Upper lobe of right lung (tissue), 1 donor: ENCODE results near the gene SHPK. TPM values are rescaled to one million over a fixed set of nuclear protein-coding genes. Genes with fewer than 3 reads are reported as not detected.
A peak's percentile ranks its signal among the peaks of the same experiment; 100 is the strongest.

Experiments
- ATAC-seq: fragments of 200-7000 bp; cut with Tn5 transposase; one replicate; pipeline ENCODE4 v1.9.1; 2020; ENCODE audit warnings: mild to moderate bottlenecking, moderate library complexity
- DNase-seq: peaks from one replicate; pipeline ENCODE4 v3.0.0-alpha.2; 2020
- H3K27ac ChIP-seq: fragments of 200-600 bp; one replicate; pipeline ENCODE4 v1.8.0; 2022
- H3K27me3 ChIP-seq: fragments of 200-600 bp; one replicate; pipeline ENCODE4 v1.8.0; 2022; ENCODE audit warnings: mild to moderate bottlenecking
- H3K36me3 ChIP-seq: fragments of 200-600 bp; one replicate; pipeline ENCODE4 v1.8.0; 2022
- H3K4me1 ChIP-seq: fragments of 200-600 bp; one replicate; pipeline ENCODE4 v1.8.0; 2022
- H3K4me3 ChIP-seq: fragments of 200-600 bp; one replicate; pipeline ENCODE4 v1.8.0; 2022; ENCODE audit warnings: mild to moderate bottlenecking
- H3K9me3 ChIP-seq: fragments of 200-600 bp; one replicate; pipeline ENCODE4 v1.8.0; 2022
- CTCF ChIP-seq: fragments of 200-600 bp; IDR thresholded peaks from one replicate; pipeline ENCODE4 v1.8.0; 2022; ENCODE audit warnings: antibody characterized with exemption
- intact Hi-C: fragments of 100-400 bp; cut with DNase I; formaldehyde crosslinking; loops from one replicate; pipeline ENCODE4 v1.11.0; 2022
- total RNA-seq: library from RNA; stranded (reverse); fragmentation: NEBNext Ultra II Directional; extraction: Animal tissue kit (Norgen Biotek cat#: 25700); gene quantifications from one replicate; pipeline ENCODE4 v1.2.1, GENCODE V29; 2021
- donor health status: DM: no; HTN: yes; CAD: no; lungs with severe emphysema.

Gene SHPK
- total RNA-seq, 1 donor from 2014 or later: 10.4 TPM

- Histone ChIP-seq H3K27me3 (no peaks in the 10 kb centered on the region), H3K4me1 (peaks cover 10% of the 10 kb centered on the region), H3K36me3 (peaks cover 11% of the 10 kb centered on the region), H3K9me3 (no peaks in the 10 kb centered on the region), H3K27ac (peak overlapping the region; percentile 55), H3K4me3 (no peak overlapping the region)
- no peak for TF ChIP-seq CTCF
- DNase-seq: no peak
- ATAC-seq: no peak
- intact Hi-C loops: no loop called here
These were observed 22.9 kb upstream of the SHPK start for GRCh38 chr17:3658784-3659449.

GRCh38 chr17:3657874-3658783 lies 22.1 kb upstream of the SHPK start:
- no peak for TF ChIP-seq CTCF
- no peak overlapping the region for H3K4me3 ChIP-seq
- peaks cover 3% of the 10 kb centered on the region for H3K36me3 ChIP-seq
- ATAC-seq (no peak), DNase-seq (no peak)
- H3K9me3 ChIP-seq: no peaks in the 10 kb centered on the region
- no peak overlapping the region for H3K27ac ChIP-seq
- H3K4me1 ChIP-seq: peaks cover 10% of the 10 kb centered on the region
- H3K27me3 ChIP-seq: no peaks in the 10 kb centered on the region
- intact Hi-C loops: no loop called here

DNA sequence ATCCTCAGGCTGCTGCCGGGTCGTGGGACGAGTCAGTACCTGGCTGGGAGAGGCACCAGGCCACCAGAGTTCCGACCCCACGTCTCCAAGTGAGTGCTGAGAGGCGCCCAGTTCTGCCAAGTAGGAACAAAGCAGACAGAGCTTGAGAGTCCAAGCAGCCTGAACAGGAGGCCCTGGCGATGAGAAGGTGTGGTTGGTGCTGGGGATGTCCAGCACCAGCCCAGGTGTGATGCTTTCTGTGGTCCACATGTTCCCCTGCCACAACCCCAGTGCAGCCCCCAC lies 21.5 kb upstream of the SHPK start:
- intact Hi-C loops: no loop called here
- Histone ChIP-seq H3K4me3 (no peak overlapping the region), H3K27ac (no peak overlapping the region), H3K27me3 (no peaks in the 10 kb centered on the region), H3K36me3 (no peaks in the 10 kb centered on the region), H3K9me3 (no peaks in the 10 kb centered on the region), H3K4me1 (peaks cover 10% of the 10 kb centered on the region)
- no peak for TF ChIP-seq CTCF
- ATAC-seq (no peak), DNase-seq (no peak)

GRCh38 chr17:3656755-3657587 lies 20.9 kb upstream of the SHPK start:
- no peaks in the 10 kb centered on the region for H3K36me3 ChIP-seq
- TF ChIP-seq CTCF: no peak
- intact Hi-C loops: no loop called here
- no peaks in the 10 kb centered on the region for H3K27me3 ChIP-seq
- peaks cover 10% of the 10 kb centered on the region for H3K4me1 ChIP-seq
- no peak overlapping the region for H3K4me3 ChIP-seq
- H3K27ac ChIP-seq: no peak overlapping the region
- no peaks in the 10 kb centered on the region for H3K9me3 ChIP-seq
- ATAC-seq (no peak), DNase-seq (no peak)

DNA sequence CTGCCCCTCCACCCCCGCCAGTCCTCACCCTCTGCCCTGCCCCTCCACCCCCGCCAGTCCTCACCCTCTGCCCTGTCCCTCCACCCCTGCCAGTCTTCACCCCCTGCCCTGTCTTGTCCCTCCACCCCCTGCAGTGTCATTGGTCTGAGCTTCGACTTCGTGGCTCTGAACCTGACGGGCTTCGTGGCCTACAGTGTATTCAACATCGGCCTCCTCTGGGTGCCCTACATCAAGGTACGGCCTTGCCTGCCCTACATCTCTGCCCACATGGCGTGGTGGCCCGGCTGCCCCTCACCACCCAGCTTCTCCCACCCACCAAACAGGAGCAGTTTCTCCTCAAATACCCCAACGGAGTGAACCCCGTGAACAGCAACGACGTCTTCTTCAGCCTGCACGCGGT lies 20.3 kb upstream of the SHPK start:
- TF ChIP-seq CTCF: no peak
- intact Hi-C loops: no loop called here
- DNase-seq (no peak), ATAC-seq (no peak)
- H3K4me1 ChIP-seq: peaks cover 10% of the 10 kb centered on the region
- no peak overlapping the region for H3K4me3 ChIP-seq
- H3K9me3 ChIP-seq: no peaks in the 10 kb centered on the region
- no peaks in the 10 kb centered on the region for H3K27me3 ChIP-seq
- no peak overlapping the region for H3K27ac ChIP-seq
- H3K36me3 ChIP-seq: no peaks in the 10 kb centered on the region
